Fibroblast of skin of right biceps (primary cell): ENCODE measurements around the gene ROBO1.
"Not testable (repeated sequence)": the region's sequence is repeated elsewhere in the genome, so short reads cannot be mapped to it uniquely, and the experiment has no call there.

Source experiments
- DNase-seq: peaks from one replicate; pipeline ENCODE4 v3.0.0-alpha.2; 2013

Gene ROBO1

DNA sequence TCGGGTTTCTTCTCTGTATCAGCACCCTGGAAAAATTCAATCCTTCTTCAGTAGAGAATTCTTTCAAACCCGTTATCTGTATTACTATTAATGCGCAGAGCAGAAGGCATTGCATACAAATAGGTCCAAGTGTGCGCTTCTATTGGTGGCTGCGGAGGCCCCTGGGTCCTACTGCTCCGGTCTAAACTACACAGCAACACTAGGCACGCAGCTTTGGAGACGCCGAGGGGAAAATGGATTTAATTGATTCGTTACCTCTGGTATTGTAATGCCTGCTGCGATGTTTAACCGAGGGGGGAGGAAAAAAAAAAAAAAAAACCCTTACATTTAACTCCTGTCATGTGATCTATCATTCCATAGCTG is at the start of gene ROBO1:
TSS of gene ROBO1 (minus strand) at position 94 of the 363 bp plus-strand sequence.
- DNase-seq: no peak

DNA sequence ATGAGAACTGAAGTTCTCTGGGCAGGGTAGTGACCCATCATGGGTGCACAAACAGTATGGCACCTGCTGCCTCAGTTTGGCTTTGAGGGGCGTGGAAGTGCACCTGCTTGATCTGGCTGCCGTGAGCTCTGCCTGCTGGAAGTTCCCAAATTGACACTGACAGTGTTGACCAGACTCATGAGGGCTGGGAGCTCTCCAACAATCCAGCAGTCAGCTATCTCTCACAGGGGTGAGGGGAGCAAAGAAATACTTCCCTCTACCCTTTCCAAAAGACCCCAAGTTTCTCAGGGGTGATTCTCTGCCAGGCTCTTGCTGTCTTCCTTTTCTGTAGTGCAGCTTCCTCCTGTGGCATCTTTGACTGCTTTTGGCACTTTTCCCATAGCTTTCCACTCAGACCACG is 49.4 kb upstream of the ROBO1 start:
- DNase-seq: no peak

GRCh38 chr3:79815478-79815877 is 47.7 kb upstream of the ROBO1 start:
- DNase-seq: no peak

GRCh38 chr3:79810581-79810980 is 42.8 kb upstream of the ROBO1 start:
- no peak for DNase-seq

- no peak for DNase-seq
Observed at GRCh38 chr3:79810092-79810491, 42.3 kb upstream of the ROBO1 start.

- no peak for DNase-seq
Observed at GRCh38 chr3:79809106-79809505, 41.3 kb upstream of the ROBO1 start.

GRCh38 chr3:79808515-79808914 is 40.7 kb upstream of the ROBO1 start:
- no peak for DNase-seq

DNA sequence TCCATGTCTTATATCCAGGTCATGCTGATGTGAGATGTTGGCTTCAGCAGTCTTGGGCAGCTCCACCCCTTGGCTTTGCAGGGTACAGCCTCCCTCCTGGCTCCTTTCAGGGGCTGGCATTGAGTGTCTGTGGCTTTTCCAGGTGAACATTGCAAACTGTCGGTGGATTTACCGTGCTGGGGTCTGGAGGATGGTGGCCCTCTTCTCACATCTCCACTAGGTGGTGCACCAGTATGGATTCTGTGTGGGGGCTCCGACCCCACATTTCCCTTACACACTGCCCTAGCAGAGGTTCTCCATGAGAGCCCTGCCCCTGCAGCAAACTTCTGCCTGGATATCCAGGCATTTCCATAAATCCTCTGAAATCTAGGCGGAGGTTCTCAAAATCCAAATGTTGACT is 22.4 kb upstream of the ROBO1 start:
- not testable (repeated sequence) for DNase-seq

DNA sequence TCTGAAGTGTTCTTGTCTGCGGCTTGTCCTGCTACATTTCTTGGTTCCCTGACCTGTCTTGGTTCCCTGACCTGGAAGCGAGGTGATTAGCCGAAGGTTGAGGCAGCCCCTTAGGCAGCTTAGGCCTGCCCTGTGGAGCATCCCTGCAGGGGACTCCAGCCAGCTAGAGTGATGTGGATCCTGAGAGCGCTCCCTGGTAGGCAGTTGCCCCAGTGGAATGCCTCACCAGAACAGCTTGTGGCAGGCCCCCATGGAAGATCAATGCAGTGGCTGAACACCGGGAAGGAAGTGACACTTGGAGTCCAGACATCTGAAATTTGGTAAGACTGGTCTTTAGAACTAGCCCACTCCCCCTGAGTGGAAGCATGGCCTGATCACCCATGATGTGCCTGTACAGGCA is 5.5 kb upstream of the ROBO1 start:
- DNase-seq: no peak

GRCh38 chr3:79769229-79769628 is 1.4 kb upstream of the ROBO1 start:
- DNase-seq: no peak

- DNase-seq: peak; percentile 6
Observed at GRCh38 chr3:79767194-79767904, 449 bp downstream of the ROBO1 start.

- DNase-seq: no peak
Observed at GRCh38 chr3:79766496-79767193, 1.2 kb downstream of the ROBO1 start.

GRCh38 chr3:79765911-79766310 is 1.9 kb downstream of the ROBO1 start:
- DNase-seq: no peak

DNA sequence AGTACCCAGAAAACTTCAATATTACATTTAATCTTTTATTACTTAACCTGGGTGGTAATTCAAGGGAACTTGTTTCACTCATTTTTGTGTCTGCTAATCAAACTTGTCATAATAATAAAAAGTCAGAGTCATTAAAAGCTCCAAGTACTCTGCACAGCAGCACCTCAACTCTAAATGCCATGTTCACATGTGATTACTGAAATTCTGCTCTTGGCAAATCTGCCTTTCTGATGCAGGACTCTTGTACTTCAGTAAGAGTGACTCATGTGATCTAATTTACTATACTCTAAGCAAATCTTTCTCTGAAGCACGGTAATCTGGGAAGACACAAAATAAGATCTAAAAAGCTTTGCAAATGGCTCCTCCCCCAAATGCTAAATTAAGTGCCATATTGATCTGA is 6.4 kb downstream of the ROBO1 start:
- no peak for DNase-seq

DNA sequence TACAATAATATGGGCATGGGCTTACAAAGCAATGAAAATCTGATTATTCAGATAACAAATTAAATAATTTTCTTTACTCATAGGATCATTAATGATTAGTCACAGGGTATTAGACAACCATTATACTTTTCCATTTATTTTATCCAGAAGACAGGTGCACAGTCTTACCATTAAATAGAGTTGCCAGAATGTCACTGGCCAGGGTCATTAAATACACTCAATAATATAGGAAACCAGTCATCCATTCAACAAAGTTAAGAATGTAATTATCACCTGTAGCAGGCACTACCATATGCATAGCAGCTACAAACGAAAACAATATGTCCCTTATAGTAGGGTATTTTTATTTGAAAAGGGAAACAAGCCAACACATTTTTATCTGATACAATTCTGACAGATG is 16.1 kb downstream of the ROBO1 start:
- no peak for DNase-seq

GRCh38 chr3:79737530-79737929 is 30.3 kb downstream of the ROBO1 start:
- DNase-seq: no peak

DNA sequence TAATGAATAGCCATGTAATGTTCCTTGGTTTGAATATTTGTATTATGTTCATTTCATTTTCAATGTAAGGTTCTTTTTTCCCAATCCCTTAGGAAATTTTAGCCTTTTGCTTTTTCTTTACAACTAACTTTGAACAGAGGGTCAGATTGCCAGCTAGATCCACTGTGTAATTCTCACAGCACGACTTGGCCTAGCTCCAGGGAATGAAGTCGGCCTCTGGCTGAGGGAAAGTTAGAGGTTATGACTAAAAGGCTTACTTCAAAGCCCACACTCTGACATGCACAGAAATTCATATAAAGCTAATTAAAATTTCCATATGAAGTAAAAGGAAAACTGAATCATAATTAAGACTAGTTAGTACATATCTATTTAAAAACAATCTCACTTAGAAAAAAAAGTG is 38.7 kb downstream of the ROBO1 start:
- DNase-seq: peak; percentile 30

GRCh38 chr3:79726786-79727185 is 41.0 kb downstream of the ROBO1 start:
- DNase-seq: no peak

DNA sequence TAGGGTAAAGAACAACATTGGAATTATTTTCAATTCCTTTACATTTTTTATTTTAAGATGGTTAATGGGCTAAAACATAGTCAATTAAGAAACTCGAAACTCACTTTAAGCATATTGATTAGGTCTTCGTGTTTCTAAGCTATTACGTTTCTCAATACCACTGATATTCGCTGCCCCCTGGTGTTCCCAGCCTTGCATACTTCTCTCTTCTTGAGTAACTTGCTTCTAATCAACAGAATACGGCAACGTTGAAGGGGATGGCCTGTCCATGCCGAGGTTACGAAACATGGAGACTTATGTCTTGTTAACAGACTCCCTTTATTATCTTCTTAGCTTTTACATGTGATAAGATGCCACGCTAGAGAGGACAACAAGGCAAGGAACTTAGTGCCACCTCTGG is 43.6 kb downstream of the ROBO1 start:
- DNase-seq: no peak

DNA sequence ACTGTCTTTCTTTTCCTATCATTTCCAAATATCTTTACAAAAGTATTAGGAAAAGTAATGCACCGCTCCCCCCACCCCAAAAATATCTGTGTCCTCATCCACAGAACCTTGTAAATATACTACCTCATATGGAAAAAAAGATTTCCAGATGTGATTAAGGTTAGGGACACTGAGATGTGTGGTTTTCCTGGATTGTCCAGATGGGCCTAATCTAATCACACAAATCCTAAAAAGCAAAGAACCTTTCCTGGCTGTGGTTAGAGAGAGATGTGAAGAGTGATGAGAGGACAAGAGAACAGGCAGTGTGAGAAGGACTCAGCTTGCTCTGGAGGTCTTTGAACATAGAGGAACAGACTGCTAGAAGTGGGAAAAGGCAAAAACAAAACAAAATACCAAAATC is 77.7 kb downstream of the ROBO1 start:
- no peak for DNase-seq

DNA sequence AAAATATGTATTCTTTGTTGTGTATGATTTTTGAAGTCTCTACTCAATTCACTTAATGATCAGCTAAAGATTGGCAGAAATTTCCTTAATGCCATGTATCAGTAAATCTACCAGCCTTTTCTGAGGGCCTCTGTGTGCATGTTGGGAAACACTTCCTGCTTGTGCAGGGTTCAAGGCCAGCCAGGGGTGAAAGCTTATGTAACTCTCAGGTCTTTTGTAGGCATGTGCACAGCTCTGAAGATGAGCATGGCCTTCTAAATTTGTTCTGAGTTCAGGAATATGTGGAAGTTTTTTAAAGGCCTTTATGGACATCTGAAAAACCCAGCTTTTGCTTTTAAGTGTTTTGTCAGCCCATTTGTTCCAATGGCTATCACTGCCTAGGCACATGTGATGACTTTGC is 82.7 kb downstream of the ROBO1 start:
- DNase-seq: no peak

- DNase-seq: no peak
Observed at GRCh38 chr3:79684041-79684440, 83.8 kb downstream of the ROBO1 start.

DNA sequence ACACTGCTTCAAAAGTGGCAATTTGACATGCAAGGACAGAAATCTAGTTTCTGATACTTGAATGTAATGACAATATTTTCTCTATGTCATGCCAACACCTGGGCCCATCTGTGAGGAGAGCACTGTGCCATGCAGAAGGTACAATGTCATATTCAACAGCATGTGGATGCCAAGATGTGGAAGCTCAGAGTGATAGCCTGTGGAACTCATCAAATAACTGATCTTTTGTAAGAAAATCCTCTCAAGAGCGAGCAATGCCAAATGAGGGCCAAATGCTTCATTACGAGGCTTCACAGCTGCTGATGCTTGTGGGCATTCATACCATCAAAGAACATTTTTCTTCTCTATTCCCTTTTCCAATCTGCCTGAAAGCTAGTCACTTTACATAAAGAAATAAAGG is 95.1 kb downstream of the ROBO1 start:
- no peak for DNase-seq

- DNase-seq: no peak
Observed at GRCh38 chr3:79672075-79672474, 95.7 kb downstream of the ROBO1 start.

GRCh38 chr3:79670178-79670577 is 97.6 kb downstream of the ROBO1 start:
- DNase-seq: no peak
